MCF 10A (cell line): ENCODE data around the gene WASF3. TPM values are rescaled to one million over a fixed set of nuclear protein-coding genes. Genes with fewer than 3 reads are reported as not detected.

Source experiments
- BruUV-seq: library from RNA; stranded (reverse); fragments of 400-500 nt; replicated peaks from 2 replicates; lab custom pipeline; 2021; lab: Mats Ljungman, UMichigan
- CTCF ChIA-PET: fragments of 300-600 bp; sonication (Branson Sonifier 250); formaldehyde crosslinking; extraction: SDS; loops from one replicate; lab custom pipeline; 2021; ENCODE audit warnings: antibody characterized with exemption, inconsistent platforms; lab: Yijun Ruan, JAX
- POLR2A ChIA-PET: fragments of 300-600, 350-650 bp; sonication (Branson Sonifier 250); formaldehyde crosslinking; extraction: SDS; loops from one replicate; lab custom pipeline; 2020; ENCODE audit warnings: antibody characterized with exemption, inconsistent platforms; lab: Yijun Ruan, JAX
- DNase-seq: peaks from one replicate; pipeline ENCODE4 v3.0.0-alpha.2; 2018; ENCODE audit not compliant: unreplicated experiment
- H3K27ac Mint-ChIP-seq: one replicate; pipeline ENCODE4 v1.8.0; 2022; ENCODE audit warnings: mild to moderate bottlenecking, low read depth, mixed read lengths; ENCODE audit not compliant: unreplicated experiment
- H3K27me3 Mint-ChIP-seq: one replicate; pipeline ENCODE4 v1.8.0; 2022; ENCODE audit warnings: mixed read lengths; ENCODE audit not compliant: insufficient read depth, unreplicated experiment
- H3K36me3 Mint-ChIP-seq: one replicate; pipeline ENCODE4 v1.8.0; 2022; ENCODE audit warnings: mild to moderate bottlenecking, moderate library complexity, mixed read lengths; ENCODE audit not compliant: insufficient read depth, unreplicated experiment
- H3K4me1 Mint-ChIP-seq: one replicate; pipeline ENCODE4 v1.8.0; 2022; ENCODE audit warnings: mixed read lengths; ENCODE audit not compliant: insufficient read depth, unreplicated experiment
- H3K4me3 Mint-ChIP-seq: one replicate; pipeline ENCODE4 v1.8.0; 2022; ENCODE audit warnings: mild to moderate bottlenecking, moderate library complexity, mixed read lengths; ENCODE audit not compliant: unreplicated experiment
- H3K9me3 Mint-ChIP-seq: one replicate; pipeline ENCODE4 v1.8.0; 2022; ENCODE audit warnings: mixed read lengths; ENCODE audit not compliant: unreplicated experiment
- intact Hi-C: fragments of 100-400 bp; cut with micrococcal nuclease; formaldehyde crosslinking; loops from 2 replicates; pipeline ENCODE4 v1.14.1; 2022
- total RNA-seq: library from RNA; stranded (reverse); gene quantifications from 2 replicates; pipeline ENCODE4 v1.2.3, GENCODE V29; 2022
- TF ChIP-seq, protein P1 (sequence below): fragments of 200-600 bp; IDR thresholded peaks from one replicate; pipeline ENCODE4 v1.8.0; 2022; ENCODE audit warnings: antibody characterized with exemption, mild to moderate bottlenecking; ENCODE audit not compliant: unreplicated experiment

Gene WASF3
- total RNA-seq, 1 experiment from 2014 or later, result 24.0 TPM

DNA sequence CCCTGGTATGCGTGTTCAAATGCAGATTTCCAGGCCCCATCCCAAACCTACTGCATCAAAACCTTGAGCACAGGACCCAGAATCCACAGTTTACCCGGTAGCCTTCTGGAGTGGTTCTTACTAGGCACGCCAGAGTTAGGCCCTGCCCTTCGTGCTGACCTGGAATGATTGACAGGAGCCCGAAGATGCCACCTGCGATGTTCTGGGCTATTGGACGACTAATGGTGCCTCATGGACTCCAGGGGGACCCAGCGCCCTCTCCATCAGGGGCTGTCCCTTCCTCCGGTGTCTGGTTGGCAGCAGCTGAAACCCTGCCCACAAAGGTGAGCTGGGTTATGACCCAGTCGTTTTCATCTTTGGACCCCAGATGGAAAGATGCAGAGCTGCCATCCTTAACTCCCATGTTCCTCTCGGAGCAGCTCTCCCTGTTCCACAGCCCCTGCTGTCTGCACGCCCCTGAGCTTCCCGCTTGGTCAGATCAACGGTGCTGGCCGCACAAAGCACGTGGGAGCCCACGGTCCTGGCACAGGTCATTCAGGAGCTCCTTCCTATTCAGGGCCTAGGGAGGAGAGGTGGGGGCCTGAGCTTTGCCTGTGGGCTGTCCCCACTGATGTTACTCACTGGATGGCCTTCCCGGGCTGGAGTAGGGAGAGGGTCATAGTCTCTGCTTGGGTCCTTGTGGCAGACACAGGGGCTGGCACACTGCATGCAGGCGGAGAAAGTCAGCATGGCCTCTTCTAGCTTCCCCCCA is 137.3 kb downstream of the WASF3 start:
- CTCF ChIA-PET, result interaction anchor here (0.8 to 4.1 kb wide), 7 partner anchors 13 to 668 kb away, joined by 3 to 34 read pairs (median 3); no protein-coding TSS in a partner anchor
- peaks cover 20% of the 10 kb centered on the region for H3K36me3 Mint-ChIP-seq
- peaks cover 11% of the 10 kb centered on the region for H3K4me1 Mint-ChIP-seq
- no peak overlapping the region for H3K4me3 Mint-ChIP-seq
- DNase-seq, result no peak
- POLR2A ChIA-PET, result interaction anchor here (0.7 kb wide), 2 partner anchors 440 to 1247 kb away, joined by 3 read pairs; no protein-coding TSS in a partner anchor
- no peak overlapping the region for H3K27ac Mint-ChIP-seq
- TF ChIP-seq, protein P1, sequence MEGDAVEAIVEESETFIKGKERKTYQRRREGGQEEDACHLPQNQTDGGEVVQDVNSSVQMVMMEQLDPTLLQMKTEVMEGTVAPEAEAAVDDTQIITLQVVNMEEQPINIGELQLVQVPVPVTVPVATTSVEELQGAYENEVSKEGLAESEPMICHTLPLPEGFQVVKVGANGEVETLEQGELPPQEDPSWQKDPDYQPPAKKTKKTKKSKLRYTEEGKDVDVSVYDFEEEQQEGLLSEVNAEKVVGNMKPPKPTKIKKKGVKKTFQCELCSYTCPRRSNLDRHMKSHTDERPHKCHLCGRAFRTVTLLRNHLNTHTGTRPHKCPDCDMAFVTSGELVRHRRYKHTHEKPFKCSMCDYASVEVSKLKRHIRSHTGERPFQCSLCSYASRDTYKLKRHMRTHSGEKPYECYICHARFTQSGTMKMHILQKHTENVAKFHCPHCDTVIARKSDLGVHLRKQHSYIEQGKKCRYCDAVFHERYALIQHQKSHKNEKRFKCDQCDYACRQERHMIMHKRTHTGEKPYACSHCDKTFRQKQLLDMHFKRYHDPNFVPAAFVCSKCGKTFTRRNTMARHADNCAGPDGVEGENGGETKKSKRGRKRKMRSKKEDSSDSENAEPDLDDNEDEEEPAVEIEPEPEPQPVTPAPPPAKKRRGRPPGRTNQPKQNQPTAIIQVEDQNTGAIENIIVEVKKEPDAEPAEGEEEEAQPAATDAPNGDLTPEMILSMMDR, result no peak
- H3K27me3 Mint-ChIP-seq, result no peaks in the 10 kb centered on the region
- BruUV-seq, result no TSS peak
- intact Hi-C loops, result loop anchor here (5.0 kb wide), 1 partner anchor 137 kb away; the partner anchor contains the start of gene WASF3
- H3K9me3 Mint-ChIP-seq, result no peaks in the 10 kb centered on the region

DNA sequence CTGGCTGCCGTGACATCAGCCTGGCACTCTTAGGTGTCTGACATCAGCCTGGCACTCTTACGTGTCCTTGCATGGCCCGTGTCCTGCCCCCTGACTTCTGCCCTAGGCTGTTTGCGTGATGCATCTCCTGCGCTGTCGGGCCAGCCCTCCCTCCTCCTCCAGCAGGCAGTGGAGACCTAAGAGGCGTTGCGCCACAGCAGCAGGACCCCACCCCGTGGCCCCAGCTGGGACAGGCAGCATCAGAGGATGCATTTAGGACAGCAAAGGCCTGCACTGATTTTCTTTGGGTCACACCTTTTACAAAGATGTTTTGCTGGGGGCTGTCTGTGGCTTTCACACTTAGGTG is 137.8 kb downstream of the WASF3 start:
- Mint-ChIP-seq H3K27ac (no peak overlapping the region), H3K36me3 (peaks cover 15% of the 10 kb centered on the region), H3K4me3 (no peak overlapping the region), H3K4me1 (peaks cover 11% of the 10 kb centered on the region), H3K9me3 (no peaks in the 10 kb centered on the region), H3K27me3 (no peaks in the 10 kb centered on the region)
- CTCF ChIA-PET, result interaction anchor here (0.8 to 4.1 kb wide), 9 partner anchors 7 to 667 kb away, joined by 3 to 34 read pairs (median 3); no protein-coding TSS in a partner anchor
- no TSS peak for BruUV-seq
- no peak for DNase-seq
- TF ChIP-seq, protein P1, result no peak
- intact Hi-C loops, result loop anchor here (5.0 kb wide), 1 partner anchor 138 kb away; the partner anchor contains the start of gene WASF3
- POLR2A ChIA-PET, result no interaction called here

DNA sequence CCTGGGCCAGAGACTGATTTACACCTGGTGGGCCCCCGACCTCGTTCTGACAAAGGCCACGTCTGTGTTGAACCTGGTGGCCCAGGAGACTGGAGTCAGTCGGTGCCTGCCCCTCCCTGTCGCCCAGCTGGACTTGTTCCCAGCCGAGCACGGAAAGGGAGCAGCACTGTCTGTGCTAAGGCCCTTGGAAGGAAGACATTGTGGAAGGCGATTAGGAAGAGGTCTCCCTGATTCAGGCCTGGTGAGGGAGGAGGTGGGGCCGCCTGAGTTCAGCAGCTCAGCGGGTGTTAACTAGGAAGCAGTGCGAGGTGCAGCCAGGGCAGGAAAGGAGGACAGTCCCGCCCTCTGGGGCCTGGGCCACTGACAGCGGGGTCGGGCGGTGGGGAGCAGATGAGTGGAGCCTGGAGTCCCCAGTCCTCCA is 138.4 kb downstream of the WASF3 start:
- no TSS peak for BruUV-seq
- ChIA-PET CTCF (interaction anchor here (1.1 to 4.1 kb wide), 6 partner anchors 8 to 511 kb away, joined by 3 to 34 read pairs (median 4); no protein-coding TSS in a partner anchor), POLR2A (no interaction called here)

More for the DNA sequence above, 138.4 kb downstream of the WASF3 start:
- H3K36me3 Mint-ChIP-seq, result peaks cover 14% of the 10 kb centered on the region
- H3K27me3 Mint-ChIP-seq, result no peaks in the 10 kb centered on the region
- intact Hi-C loops, result loop anchor here (5.0 kb wide), 1 partner anchor 139 kb away; the partner anchor contains the start of gene WASF3
- no peaks in the 10 kb centered on the region for H3K9me3 Mint-ChIP-seq
- peaks cover 11% of the 10 kb centered on the region for H3K4me1 Mint-ChIP-seq
- DNase-seq, result no peak
- H3K27ac Mint-ChIP-seq, result no peak overlapping the region
- TF ChIP-seq, protein P1, result no peak
- H3K4me3 Mint-ChIP-seq, result no peak overlapping the region
